NCI-H2196 (cell line): ENCODE measurements around the gene ATG4C.

Experiments
- DNase-seq: peaks from one replicate; lab custom pipeline; 2025; ENCODE audit not compliant: unreplicated experiment; lab: John Stamatoyannopoulos, UW

ATG4C gene

DNA sequence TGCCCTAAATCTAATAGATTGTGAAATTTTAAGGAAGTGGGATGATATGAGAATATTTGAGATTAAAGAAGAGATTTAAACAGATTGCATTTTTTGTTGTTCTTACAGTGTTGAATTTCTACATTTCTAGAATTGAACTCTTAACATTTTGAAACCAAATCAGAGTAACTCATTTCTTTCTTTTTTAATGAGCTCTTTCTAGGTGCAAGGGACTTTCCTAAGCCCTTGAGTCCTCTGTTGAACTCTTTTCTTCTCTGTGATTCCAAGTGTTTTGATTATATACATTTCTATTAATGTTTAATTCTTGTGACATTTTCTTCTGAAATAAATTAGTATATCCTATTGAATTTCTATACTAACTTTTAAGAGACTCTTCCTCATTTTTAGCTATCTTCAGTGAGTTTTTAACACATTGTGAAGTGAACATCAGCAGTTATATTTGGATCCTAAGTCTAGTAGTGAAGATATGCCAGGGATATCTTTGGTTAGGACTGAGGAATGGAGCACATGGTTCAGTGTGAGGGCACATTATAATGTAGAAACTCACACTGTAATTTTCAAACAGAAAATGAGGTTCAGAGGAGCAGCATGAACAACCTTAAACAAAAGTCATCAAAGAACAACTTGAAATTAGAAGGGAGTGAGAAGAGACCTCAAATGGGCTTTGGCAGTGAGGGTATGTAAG is 53.1 kb downstream of the ATG4C start:
- no peak for DNase-seq

DNA sequence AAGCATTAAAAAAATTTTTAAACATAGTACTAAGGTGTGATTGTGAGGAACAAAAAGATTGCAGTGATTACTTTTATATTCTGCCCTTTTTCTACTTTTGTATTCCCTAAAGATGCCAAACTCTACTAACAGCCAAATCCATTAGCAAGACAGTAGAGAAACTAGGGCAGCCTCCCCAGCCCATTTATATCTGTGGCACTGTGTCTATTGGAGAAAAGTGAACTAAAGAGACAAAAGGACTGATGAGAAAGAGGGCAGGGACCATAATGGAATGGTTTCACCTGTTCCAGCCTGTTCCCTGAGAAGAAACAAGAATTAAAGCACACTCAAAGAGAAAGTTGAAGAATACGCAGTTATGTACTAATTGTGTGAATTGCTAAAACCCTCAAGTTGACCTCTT is 56.6 kb downstream of the ATG4C start:
- no peak for DNase-seq

DNA sequence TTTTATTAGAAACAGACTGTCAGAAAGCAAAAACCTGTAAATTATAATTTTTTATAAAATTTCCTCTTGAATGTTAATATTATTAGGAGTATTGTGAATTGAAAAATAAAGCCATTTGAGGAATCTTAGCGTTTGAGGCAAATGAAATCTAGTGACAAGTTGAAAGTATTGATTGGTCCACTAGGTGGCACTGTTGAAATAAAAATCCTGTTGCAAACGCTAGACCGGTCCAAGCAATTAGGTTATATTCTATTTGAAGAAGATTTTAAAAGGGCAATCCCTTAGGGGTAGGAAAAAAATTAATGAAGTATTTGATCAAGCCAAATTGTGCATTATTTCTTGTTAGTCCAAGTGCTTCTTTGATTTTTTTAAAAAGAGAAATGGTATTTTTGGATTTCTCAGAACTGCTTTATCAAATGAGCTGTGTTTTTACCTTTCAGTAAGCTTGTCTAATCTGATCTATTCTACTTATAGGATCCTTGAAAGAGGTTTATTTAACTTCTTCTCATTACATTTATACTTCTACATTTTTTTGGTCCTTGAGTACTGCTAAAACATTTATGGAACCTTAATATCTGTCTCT is 57.7 kb downstream of the ATG4C start:
- peak; percentile 61 for DNase-seq

DNA sequence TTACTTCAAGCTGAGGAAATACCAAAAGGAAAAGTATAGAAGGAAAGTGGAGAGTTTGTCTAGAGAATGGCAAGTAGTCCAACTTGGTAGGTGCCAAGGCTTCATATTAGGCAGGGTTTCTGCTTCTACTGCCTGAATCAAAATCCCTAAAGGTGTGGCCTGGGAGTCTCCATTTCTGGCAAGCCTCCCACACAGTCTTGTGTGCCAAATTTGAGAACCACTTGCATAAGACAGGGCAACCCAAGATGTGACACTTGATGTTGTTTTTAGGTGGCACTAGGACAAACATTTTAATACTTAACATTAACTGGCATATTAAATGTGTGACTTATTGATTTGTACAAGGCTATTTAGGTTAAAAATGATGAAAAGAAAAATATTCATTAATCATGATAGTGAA is 60.1 kb downstream of the ATG4C start:
- DNase-seq: no peak

DNA sequence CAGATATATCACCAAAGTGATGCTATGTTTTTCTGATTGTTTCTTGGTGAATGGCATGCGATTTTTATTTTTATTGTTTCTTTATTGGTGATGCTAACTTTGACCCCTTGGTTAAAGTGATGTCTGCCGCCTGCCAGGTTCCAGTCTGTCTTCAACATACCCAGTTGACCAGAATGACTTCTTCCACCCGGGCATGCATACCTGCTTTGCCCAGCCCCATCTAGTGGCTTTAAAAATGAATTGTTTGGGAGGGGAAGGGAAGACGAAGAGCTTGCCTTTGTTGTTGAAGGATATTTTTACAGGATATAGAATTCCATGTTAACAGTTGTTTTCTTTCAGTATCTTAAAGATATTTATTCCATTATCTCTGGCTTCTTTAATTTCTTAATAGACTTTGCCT is 65.1 kb downstream of the ATG4C start:
- no peak for DNase-seq

DNA sequence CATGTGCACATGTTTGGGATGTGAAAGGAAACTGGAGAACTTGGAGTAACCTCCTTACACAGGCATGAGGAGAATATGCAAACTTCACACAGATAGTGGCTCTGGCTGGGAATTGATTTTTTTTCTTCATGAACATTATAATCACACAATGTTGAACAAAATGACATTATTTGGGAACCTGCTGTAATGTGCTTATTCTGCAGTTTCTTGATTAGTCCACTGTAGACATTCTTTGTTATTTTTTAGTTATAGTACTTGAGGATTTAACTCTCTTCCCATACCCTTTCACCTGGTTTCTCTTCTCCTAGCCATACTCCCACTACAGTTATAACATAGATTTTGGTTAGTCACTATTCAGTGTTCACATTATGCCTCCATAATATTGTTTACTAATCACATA is 68.3 kb downstream of the ATG4C start:
- no peak for DNase-seq

DNA sequence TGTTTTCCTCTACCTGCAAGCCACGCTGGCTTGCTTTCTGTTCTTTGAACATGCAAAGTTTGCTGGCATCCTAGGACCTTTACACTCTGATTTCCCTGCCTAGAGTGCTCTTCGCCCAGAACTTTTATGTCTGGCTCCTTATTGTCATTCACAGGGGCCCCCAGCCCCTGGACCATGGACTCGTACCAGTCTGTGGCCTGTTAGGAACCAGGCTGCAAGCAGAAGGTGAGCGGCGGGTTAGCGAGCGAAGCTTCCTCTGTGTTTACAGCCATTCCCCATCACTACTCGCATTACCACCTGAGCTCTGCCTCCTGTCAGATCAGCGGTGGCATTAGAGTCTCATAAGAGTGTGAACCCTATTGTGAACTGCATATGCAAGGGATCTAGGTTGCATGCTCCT is 73.0 kb downstream of the ATG4C start:
- no peak for DNase-seq

DNA sequence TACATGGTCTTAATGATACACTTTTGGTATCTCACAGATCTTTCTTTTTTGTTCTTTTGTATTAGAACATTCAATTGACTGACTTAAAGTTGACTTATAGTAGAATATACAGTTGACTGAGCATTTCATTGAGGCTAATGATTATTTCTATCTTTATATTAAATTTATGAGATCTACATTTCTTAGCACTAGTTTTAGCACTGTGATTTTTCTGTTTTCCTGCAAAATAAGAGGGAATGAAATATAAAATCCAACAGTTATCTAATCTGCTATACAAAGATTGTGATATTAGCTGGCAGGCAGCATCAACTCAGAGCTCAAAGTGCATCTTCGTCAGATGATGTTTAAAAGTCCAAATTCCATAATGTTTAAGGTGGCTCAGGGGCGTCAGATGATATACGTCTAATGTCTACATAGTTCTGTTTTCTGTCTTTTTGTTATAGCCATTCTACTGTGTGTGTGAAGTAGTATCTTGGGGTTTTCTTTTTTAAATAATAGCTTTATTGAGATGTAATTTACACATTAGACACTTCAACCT is 85.4 kb downstream of the ATG4C start:
- DNase-seq: no peak

DNA sequence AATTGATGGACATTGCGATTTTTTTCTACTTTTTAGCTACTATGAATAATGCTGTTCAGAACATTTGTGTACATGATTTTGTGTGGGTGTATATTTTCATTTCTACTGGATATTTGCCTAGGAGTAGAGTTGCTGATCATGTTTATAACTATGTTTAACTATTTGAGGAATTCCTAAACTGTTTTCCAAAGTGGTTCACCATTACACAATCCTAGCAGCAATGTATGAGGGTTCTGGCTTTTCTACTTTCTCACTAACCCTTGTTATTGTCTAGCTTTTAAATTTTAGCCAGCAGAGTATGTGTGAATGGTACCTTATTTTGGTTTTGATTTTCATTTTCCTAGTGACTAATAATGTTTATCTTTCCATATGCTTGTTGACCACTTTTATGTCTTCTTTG is 86.2 kb downstream of the ATG4C start:
- DNase-seq: no peak

DNA sequence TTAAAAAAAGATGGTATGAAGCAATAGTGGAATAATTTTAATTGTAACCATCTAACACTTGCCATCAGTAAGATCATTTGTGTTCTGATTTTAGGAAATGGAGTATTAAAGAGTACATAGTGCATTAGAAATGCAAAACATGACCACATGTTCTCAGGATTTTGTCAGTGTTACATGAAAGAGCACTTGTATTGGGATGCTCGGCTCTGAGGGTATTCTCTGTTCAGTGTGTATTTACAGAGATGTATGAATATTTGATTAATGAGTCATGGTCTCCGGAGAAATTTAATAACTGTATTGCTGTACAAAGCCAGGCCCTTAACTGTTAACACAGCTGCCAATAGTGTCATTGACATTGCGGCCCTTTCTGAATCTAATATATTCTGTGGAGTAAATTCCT is 91.7 kb downstream of the ATG4C start:
- DNase-seq: peak; percentile 4

DNA sequence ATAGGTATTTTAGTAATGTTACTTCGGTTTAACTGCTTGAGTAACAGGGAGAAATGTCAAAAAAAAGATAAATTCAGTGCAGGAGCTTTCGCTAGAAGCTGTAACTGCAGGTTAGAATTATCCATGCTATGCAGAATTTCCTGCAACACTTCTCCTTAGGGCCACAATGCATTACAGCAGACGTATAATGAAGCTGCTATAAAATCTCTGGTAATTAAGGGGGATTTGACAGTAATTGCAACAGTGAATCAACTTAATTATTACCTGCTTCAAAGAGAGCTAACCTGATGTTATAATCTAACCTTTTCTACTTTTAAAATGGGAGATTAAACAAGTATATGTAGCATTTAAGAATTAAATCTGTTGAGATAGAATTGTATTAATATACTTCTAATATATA is 92.6 kb downstream of the ATG4C start:
- DNase-seq: no peak

DNA sequence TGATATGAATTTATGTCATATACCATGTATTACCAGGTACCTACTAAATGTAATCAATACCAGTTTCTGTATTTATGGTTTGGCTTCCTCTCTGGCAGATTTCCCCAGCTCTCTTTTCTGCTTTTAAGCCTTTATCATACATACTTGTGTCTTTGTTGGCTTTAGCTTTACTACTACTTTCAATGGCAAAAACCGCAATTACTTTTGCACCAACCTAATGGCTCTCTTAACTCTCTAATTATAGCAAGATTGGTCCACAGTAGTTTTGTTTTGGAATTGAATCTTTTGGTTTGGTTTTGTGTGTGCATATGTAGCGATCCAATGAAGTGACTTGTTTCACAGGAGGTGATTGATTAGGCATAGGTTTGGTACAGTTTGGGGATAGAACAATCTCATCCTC is 93.6 kb downstream of the ATG4C start:
- no peak for DNase-seq

DNA sequence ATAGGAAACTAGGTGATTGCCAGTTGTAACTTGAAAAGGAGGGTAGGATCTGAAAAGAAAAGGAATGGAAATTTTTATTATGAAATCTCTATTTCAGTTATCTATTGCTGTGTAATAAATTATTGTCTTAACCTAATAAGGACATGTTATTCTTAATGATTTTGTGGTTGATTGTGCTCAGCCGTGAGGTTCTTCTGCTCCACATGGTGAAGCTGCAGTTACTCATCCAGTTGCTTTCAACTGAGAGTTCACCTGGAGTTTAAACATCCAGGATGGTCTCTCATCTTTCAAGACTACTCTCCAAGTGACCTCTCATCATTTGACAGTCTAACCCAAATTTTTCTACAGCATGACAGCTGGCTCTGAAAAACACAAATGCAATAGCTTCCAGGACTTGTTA is 96.0 kb downstream of the ATG4C start:
- no peak for DNase-seq

DNA sequence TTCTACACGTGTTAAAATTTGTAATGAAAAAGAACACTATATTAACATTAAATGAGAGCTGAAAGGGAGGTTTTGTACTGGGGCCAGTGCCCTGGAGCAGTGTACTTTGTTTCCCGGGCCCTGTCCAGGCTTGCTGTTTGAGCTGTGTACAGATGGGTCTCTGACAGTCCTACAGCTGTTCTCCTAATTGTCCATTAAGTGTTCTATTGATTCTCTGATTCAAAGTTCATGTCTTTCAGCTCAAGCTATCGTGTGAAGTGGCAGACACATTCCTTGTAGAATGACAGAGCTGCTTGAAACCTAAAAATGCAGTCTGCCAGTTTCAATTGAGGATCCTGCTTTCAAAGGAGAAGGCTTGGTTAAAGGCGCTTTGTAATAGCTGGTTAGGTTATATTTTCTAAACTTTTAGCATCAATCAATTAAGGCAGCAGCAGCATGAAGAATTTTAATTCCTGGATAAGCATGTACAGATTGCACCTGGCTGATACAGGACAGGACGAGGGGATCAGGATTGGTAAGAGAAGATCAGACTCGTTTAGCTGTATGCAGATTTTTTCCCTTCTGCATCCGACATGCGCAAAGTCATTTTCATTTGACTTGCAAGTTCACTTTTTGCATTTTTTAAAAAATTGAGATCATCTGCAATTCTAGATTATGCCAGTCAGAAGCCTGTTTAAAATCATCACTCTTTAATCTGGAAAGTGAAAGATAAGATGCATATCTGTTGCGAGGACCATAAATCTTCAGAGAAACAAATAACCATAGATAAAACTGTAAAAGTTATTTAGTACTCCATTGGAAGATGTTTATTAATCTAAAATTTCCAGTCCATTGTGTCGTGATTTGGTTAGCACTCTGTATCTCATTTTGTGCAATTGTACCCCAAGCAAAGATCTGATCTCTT is 98.5 kb downstream of the ATG4C start:
- no peak for DNase-seq

DNA sequence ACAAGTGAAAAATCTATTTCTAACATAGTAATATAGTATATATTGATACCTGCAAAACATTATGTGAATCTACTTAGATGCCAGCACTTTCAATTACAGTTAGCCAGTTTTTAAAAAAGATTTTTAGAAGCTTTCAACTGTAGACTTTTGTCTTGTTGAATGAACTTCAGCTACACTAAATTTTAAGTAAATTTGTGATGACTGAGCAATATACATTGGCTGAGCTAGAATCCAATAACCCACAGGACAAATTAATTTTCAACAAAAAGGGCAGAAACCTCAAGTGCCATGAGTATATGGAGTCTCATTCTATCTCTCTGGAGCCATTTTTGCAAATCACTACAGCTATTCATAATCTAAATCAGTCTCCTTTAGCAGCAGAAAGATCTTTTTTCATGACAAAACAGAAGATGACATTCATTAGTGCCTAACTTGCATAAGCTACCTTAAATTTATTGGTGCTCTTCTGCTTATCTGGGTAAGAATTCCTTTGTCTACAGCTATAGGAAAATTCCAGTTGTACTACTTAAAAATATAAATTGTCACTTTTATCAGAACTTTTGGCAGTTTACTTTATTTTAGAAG is 100.3 kb downstream of the ATG4C start:
- no peak for DNase-seq

DNA sequence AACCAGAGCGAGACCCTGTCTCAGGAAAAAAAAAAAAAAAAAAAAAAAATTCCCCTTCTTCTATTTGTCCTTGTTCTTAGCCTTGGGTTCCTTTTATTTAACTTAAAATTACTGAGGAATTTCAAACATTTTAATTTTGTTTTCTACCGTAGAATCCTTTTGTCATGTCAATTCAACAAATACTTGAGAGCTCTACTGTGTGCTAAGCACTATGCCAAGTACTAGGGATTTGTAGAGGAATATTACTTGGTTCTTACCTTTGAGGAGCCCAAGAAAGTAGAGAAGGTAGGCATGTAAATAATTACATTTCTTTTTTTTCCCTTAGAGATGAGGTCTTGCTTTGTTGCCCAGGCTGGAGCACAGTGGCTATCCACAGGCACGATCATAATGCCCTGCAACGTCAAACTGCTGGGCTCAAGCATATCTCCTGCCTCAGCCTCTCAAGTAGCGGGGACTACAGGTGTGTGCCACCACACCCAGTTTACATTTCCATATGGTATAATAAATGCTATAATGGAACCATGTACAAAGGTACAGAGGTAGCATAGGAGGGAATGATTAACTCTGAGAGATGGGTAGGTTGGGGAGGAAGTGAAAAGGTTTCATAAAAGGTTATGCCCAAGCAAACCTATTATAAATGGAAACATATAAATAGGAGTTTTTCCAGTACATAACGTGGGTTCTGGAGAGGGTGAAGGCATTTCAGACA is 104.0 kb downstream of the ATG4C start:
- DNase-seq: no peak

DNA sequence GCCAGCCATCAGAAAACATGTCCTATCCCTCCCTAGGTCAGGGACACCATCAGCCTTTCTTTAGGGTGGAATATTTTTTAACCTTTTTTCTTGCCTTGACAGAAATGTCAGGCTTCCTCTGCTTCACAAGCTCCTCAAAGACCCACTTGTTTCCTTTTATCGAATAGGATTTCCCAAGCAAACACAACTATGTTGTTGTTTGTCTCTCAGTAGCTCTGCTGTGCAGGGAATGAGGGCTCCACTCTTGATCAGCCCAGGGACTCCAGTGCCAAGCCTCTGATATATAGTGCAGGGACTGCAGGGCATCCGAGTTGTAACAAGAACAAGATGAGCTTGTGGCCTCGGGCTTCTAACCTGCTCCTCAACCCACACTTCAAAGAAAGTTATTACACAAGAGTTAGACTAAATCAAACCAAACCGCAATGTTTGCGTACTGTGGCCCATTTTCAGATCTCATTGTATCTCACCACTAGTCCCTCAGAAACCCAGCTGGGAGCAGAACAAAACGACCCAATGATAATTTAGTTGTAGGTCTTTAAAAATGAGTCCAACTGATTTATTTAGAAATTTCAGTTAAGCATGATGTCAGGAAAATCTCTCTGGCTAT is 108.1 kb downstream of the ATG4C start:
- no peak for DNase-seq

DNA sequence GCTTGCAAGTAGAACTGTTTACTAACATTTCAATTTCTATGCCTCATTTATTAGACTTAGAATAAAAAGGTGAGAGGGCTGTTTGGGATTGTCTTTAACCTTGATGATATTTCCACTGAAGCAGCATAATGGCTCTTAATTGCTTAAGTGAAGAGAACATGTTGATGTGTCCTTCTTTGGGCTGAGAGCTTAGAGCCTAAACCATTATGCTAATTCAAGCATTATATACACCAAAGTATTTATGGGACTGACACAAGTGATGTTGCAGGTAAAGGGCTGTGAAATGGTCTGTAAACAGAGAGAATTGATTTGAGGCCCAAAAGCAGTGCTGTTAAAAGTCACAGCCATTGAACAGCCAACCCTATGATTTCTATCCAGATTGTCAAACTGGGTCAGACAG is 113.9 kb downstream of the ATG4C start:
- no peak for DNase-seq

DNA sequence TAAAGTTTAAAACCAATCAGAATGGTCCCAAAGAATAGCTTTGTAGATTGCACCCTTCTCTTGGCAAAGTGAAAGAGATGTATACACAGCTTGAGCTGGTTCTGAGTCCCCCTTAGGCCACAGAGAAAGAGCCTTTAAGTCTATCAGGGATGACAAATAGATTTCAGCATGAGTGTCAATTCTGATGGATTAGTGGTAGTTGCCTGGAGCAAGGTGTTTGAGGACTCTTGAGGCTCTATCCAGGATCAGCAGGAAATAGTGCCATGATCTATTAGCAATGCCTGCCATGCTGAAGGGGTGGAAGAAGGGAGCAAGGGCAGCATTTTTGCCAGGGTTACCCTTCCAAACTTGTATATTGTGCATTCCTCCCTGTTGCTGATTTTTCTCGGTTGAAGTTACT is 116.6 kb downstream of the ATG4C start:
- no peak for DNase-seq

DNA sequence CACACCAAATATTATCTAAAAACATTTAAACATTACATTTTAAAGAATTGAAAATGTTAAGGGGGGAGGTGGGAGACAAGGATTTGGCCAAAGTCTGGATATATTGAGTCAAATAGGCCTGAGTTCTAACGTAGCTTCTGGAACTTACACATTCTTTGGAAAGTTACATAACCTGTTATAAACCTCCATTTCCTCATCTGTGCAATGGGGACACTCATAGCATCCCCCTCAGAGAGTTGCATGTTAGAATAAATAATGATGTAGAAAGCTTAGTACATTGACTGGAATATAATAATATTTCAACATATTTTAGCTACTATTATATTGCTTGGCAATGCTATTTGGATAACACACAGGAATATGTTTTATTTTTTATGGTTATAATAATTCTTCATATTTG is 117.7 kb downstream of the ATG4C start:
- no peak for DNase-seq

DNA sequence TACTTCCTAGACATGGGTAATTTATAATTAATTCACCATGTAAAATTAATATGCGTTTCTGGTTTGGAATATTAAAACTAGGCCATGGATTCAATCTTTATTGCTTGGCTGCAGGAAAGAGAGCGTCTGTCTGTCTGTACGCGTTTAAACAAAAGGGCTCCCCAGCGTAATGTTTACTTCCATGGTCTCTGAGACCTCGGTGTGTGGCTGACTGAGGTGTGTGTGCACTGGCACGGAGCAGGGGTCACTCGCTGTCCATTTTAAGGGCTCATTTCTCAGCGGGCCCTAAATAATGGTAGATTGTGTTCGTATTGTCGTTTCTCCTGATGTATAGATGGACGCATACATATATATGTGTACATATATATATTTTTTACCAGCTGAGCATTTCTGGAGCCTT is 119.6 kb downstream of the ATG4C start:
- no peak for DNase-seq
